Osteoblast (primary cell): ENCODE data around the gene ASCL5. TPM values are rescaled to one million over a fixed set of nuclear protein-coding genes. Genes with fewer than 3 reads are reported as not detected.

Experiments
- DNase-seq: peaks from one replicate; pipeline ENCODE4 v3.0.0; 2011; ENCODE audit warnings: low spot score, mixed read lengths; ENCODE audit not compliant: insufficient read length; ENCODE audit errors: missing footprints
- H2AFZ ChIP-seq: 2 replicates; pipeline ENCODE4 v1.6.0; 2011; ENCODE audit warnings: mild to moderate bottlenecking, low read length
- H3K27ac ChIP-seq: 2 replicates; pipeline ENCODE4 v1.5.1; 2011; ENCODE audit warnings: mild to moderate bottlenecking, low read depth, low read length, moderate library complexity
- H3K27me3 ChIP-seq: 2 replicates; pipeline ENCODE4 v1.6.0; 2012; ENCODE audit warnings: mild to moderate bottlenecking, control low read depth, inconsistent platforms, low read length, moderate library complexity; ENCODE audit not compliant: insufficient read depth
- H3K36me3 ChIP-seq: 2 replicates; pipeline ENCODE4 v1.5.1; 2011; ENCODE audit warnings: mild to moderate bottlenecking, low read length, control low read depth, moderate library complexity; ENCODE audit not compliant: insufficient read depth
- H3K4me1 ChIP-seq: 2 replicates; pipeline ENCODE4 v1.5.1; 2011; ENCODE audit warnings: mild to moderate bottlenecking, low read length, control low read depth, moderate library complexity; ENCODE audit not compliant: insufficient read depth
- H3K4me2 ChIP-seq: 2 replicates; pipeline ENCODE4 v1.6.0; 2011; ENCODE audit warnings: mild to moderate bottlenecking, low read length; ENCODE audit not compliant: insufficient read depth
- H3K4me3 ChIP-seq: fragments of 200-600 bp; sonication (generic); 3 replicates; pipeline ENCODE4 v1.5.1; 2012; ENCODE audit warnings: mild to moderate bottlenecking, low read length, inconsistent platforms; ENCODE audit not compliant: insufficient read depth
- H3K79me2 ChIP-seq: 2 replicates; pipeline ENCODE4 v1.6.0; 2012; ENCODE audit warnings: mild to moderate bottlenecking, low read length, control low read depth, inconsistent platforms; ENCODE audit not compliant: insufficient read depth
- H3K9me3 ChIP-seq: 2 replicates; pipeline ENCODE4 v1.5.1; 2011; ENCODE audit warnings: low read depth, low read length, control low read depth
- H4K20me1 ChIP-seq: 2 replicates; pipeline ENCODE4 v1.6.0; 2012; ENCODE audit warnings: mild to moderate bottlenecking, low read length, control low read depth; ENCODE audit not compliant: insufficient read depth
- CTCF ChIP-seq: IDR thresholded peaks from 2 replicates; pipeline ENCODE4 v1.5.1; 2011; ENCODE audit warnings: mild to moderate bottlenecking, low read depth, low read length, moderate library complexity; ENCODE audit errors: extremely low read depth
- total RNA-seq: library from RNA; depleted of rRNA; stranded (reverse); fragments of >200 nt; gene quantifications from 2 replicates; pipeline ENCODE4 v1.2.3, GENCODE V29; 2012

Gene ASCL5
- total RNA-seq, 1 donor = not detected

- no peak overlapping the region for H3K4me3 ChIP-seq
- H3K4me1 ChIP-seq = peaks cover 20% of the 10 kb centered on the region
- no peak for TF ChIP-seq CTCF
- H3K36me3 ChIP-seq = peaks cover 44% of the 10 kb centered on the region
- H2AFZ ChIP-seq = no peak overlapping the region
- peaks cover 43% of the 10 kb centered on the region for H4K20me1 ChIP-seq
- no peak overlapping the region for H3K4me2 ChIP-seq
- no peak for DNase-seq
- H3K79me2 ChIP-seq = no peaks in the 10 kb centered on the region
- no peaks in the 10 kb centered on the region for H3K27me3 ChIP-seq
- no peaks in the 10 kb centered on the region for H3K9me3 ChIP-seq
- no peak overlapping the region for H3K27ac ChIP-seq
Measured at GRCh38 chr1:201141418-201141817, 14.4 kb upstream of the ASCL5 start.

- H3K27me3 ChIP-seq = no peaks in the 10 kb centered on the region
- H3K9me3 ChIP-seq = no peaks in the 10 kb centered on the region
- H2AFZ ChIP-seq = no peak overlapping the region
- H4K20me1 ChIP-seq = peaks cover 48% of the 10 kb centered on the region
- H3K79me2 ChIP-seq = no peaks in the 10 kb centered on the region
- H3K4me3 ChIP-seq = no peak overlapping the region
- H3K36me3 ChIP-seq = peaks cover 42% of the 10 kb centered on the region
- no peak overlapping the region for H3K4me2 ChIP-seq
- no peak for TF ChIP-seq CTCF
- H3K27ac ChIP-seq = no peak overlapping the region
- DNase-seq = no peak
- H3K4me1 ChIP-seq = peaks cover 20% of the 10 kb centered on the region
Measured at GRCh38 chr1:201140941-201141260, 13.9 kb upstream of the ASCL5 start.

- DNase-seq = no peak
- Histone ChIP-seq H3K4me2 (no peak overlapping the region), H3K4me3 (no peak overlapping the region), H3K9me3 (no peaks in the 10 kb centered on the region), H3K79me2 (no peaks in the 10 kb centered on the region), H3K27me3 (no peaks in the 10 kb centered on the region), H2AFZ (no peak overlapping the region), H4K20me1 (peaks cover 50% of the 10 kb centered on the region), H3K36me3 (peaks cover 43% of the 10 kb centered on the region), H3K27ac (no peak overlapping the region), H3K4me1 (peaks cover 20% of the 10 kb centered on the region)
- TF ChIP-seq CTCF = no peak
Measured at GRCh38 chr1:201140235-201140940, 13.4 kb upstream of the ASCL5 start.

GRCh38 chr1:201139756-201140155 lies 12.8 kb upstream of the ASCL5 start:
- Histone ChIP-seq H3K79me2 (no peaks in the 10 kb centered on the region), H2AFZ (no peak overlapping the region), H3K36me3 (peaks cover 43% of the 10 kb centered on the region), H3K4me3 (no peak overlapping the region), H4K20me1 (peaks cover 48% of the 10 kb centered on the region), H3K9me3 (no peaks in the 10 kb centered on the region), H3K27ac (no peak overlapping the region), H3K4me2 (no peak overlapping the region), H3K27me3 (no peaks in the 10 kb centered on the region), H3K4me1 (peaks cover 20% of the 10 kb centered on the region)
- no peak for DNase-seq
- no peak for TF ChIP-seq CTCF
